H1 (cell line): ENCODE measurements around the gene ZNF536.

ENCODE experiments used
- CBX5 ChIP-seq: fragments of 300-800, 300-1000 bp; sonication (generic); IDR thresholded peaks from 2 replicates; pipeline ENCODE4 v1.7.1; 2016; ENCODE audit warnings: antibody characterized with exemption, low read length, low read depth
- CTCF ChIP-seq, 3 experiments: IDR thresholded peaks; 1 replicate in 2 of 3; 2 replicates in 1 of 3; pipeline versions ENCODE4 v1.5.1 to v1.6.1; 2011; ENCODE audit warnings: low read length in 3 of 3, mild to moderate bottlenecking in 3 of 3, inconsistent platforms in 2 of 3, low read depth in 1 of 3, moderate library complexity in 1 of 3; ENCODE audit not compliant: insufficient read depth in 1 of 3; ENCODE audit errors: control extremely low read depth in 1 of 3
- EP300 ChIP-seq, 2 experiments: IDR thresholded peaks; 1 replicate in 1 of 2; 2 replicates in 1 of 2; pipeline ENCODE4 v1.6.1; 2011 to 2012; ENCODE audit warnings: low read depth in 2 of 2, low read length in 2 of 2, mild to moderate bottlenecking in 2 of 2, borderline replicate concordance in 1 of 2, inconsistent platforms in 1 of 2, moderate library complexity in 1 of 2
- RAD21 ChIP-seq, 2 experiments: IDR thresholded peaks in 1 of 2; conservative IDR thresholded peaks in 1 of 2; 2 replicates each; pipeline ENCODE4 v1.6.1; 2011; ENCODE audit warnings: low read depth in 2 of 2, low read length in 2 of 2, improper control_type of control experiment in 1 of 2, inconsistent platforms in 1 of 2, mild to moderate bottlenecking in 1 of 2, moderate library complexity in 1 of 2
- RFX5 ChIP-seq: IDR thresholded peaks from 2 replicates; pipeline ENCODE4 v1.6.1; 2011; ENCODE audit warnings: low read depth, low read length, improper control_type of control experiment, borderline replicate concordance
- RXRA ChIP-seq: IDR thresholded peaks from 2 replicates; pipeline ENCODE4 v1.6.1; 2011; ENCODE audit warnings: low read depth, mild to moderate bottlenecking, low read length, moderate library complexity; ENCODE audit not compliant: insufficient read depth
- TAF7 ChIP-seq: optimal IDR thresholded peaks from 2 replicates; pipeline ENCODE3; 2011; ENCODE audit warnings: low read depth, mild to moderate bottlenecking, inconsistent platforms, low read length, moderate library complexity, borderline replicate concordance

GRCh38 chr19:30387311-30388115 is 15.3 kb downstream of the ZNF536 start:
- TF ChIP-seq CTCF (IDR thresholded peaks at IDR 0.05; ENCODE audit: control extremely low read depth in 1 of 3, insufficient read depth in 1 of 3, low read depth in 1 of 3, low read length in 3 of 3) (no peak), EP300 (IDR thresholded peaks at IDR 0.05; ENCODE audit: borderline replicate concordance in 1 of 2, low read depth in 2 of 2, low read length in 2 of 2) (no peak), RAD21 (IDR thresholded peaks at IDR 0.05 in 1 of 2, conservative IDR thresholded peaks at IDR 0.05 in 1 of 2; ENCODE audit: low read depth in 2 of 2, low read length in 2 of 2) (no peak), RFX5 (no peak), CBX5 (no peak), RXRA (no peak), TAF7 (no peak)
